HG03064 (cell line): Measurements from ENCODE around the gene PIK3CA.

Experiments
- ATAC-seq: cut with Tn5 transposase; IDR thresholded peaks from one replicate; pipeline ENCODE4 v1.9.1; 2021; ENCODE audit warnings: low read depth; ENCODE audit not compliant: unreplicated experiment

The PIK3CA gene

DNA sequence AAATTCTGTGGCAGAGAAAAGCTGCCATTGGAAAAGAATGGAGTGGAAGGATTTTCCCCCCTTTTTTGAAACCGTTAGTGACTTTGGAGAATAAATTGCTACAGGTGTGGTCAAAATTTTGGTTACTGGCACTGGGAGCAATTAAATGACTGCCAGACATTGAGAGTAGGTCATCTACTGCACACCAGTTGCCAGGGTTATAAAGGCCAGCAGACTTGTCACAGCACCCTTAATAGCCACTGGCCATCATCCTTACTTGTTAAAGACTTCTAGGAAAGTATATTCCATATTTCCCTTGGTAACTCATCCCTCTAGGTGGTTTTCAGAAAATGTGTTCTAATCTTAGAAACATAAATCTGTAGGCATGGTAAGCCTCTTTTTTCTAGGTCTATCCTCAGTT, 8.0 kb downstream of the PIK3CA start:
- no peak for ATAC-seq

DNA sequence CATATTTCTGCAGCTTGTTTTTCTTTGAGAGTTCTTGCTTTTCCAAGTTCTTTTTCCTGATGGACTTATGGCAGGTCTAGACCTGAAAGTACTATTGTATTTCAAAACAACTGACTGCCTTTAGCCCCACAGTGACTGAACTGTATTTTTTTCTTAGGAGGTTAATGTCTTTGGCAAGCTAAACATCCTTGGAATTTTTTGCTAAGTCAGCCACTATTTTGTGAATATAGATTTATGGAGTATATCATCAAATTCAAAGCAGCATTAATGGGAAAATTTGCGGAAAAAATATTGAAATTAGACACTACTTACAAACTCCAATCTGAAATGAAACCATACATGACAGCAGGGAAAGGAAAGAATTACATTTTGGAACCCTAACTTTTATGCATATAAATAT, 8.6 kb downstream of the PIK3CA start:
- ATAC-seq, result no peak

DNA sequence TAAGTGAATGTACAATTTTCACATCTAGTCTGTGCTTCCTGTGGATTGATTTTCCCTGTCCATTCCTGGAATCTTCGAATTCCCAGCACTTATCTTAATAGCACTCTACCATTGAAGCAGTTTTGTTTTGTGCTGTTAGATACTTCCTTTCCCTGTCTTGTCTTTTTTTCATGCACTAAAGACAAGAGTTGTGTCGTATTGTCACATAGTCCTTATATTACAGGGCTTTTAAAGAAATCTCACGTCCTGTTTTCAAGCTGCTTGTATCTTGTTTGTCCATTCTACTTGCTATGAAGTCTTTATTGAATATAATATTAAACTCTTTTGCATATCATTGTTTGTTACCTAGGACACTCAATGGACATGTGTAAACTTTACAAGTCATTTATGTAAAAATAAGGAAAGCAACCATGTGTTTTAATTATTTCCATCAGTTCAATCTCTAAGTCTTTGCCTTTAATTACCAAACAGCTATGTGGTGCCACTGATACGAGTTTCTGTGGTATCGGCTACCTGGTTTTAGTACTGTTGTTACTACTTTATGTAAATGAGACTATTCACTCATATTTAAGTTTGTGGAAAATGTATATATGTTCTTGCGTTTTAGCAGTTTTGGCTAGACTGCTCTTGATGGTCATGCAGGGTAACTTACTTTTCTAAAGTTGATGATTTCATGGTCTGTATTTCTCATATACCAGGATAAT, 10.3 kb downstream of the PIK3CA start:
- peak; percentile 77 for ATAC-seq

DNA sequence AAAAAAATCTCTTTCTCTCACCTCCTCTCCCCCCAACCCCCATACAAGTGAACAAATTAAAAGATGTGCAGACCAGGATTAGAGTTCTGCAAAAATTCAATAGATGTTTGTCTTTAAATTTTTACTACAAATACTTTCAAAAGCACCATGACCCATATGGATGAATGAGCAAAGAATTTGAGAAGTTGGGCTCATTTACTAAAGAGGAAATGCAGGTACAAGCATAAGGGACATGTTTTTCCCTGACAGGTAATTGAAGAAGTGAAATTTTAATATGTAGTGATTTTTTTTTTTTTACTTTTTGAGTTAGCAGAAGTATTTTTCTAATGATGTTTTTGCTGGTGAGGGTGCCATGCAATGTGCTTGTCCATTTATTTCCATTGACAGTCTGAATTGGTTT, 15.3 kb downstream of the PIK3CA start:
- no peak for ATAC-seq

DNA sequence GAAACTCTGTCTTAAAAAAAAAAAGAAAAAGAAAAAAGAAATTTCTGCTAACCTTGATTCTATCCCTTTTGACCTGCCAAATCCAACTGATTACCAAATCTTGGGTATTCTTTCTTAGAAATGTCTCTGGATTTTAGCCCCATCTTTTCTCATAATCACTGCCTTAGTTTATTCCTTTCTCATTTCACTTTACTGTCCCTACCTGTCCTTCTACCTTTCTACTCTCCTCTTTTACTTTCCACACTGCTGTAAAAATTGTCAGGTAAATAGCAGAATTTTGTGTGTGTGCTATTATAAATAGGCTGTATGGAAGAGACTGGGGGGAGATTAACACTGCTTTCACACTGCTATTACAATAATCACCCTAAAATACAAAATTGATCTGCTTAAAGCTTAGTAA, 16.7 kb downstream of the PIK3CA start:
- ATAC-seq, result no peak

DNA sequence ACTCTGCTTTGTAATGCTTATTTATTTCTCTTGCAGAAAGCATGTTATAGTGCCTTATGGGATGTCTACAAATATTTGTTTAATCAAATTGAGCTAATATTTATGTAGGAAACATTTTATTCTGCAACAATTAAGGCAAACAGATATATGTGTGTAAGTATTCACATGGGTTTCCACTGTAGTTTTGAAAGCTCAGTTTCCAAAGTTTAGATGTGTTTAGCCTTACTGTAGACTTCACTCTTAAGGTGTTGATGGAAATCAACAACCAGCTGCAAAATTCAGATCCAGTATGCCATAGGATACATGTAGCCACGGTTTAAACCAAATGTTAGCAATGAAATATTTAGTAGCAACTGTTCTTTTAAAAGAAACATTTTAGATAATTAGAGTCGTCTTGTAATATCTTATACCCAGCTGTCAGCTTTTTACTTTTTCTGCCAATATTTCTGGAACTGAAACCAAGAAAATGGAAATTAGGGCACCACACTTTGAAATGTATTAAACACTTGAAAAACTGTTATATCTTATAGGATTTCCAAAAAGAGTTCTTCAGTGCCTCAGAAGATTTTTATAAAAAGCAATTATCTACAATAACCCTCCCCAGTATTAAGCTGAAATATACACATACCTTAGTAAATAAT, 18.5 kb downstream of the PIK3CA start:
- ATAC-seq, result no peak

DNA sequence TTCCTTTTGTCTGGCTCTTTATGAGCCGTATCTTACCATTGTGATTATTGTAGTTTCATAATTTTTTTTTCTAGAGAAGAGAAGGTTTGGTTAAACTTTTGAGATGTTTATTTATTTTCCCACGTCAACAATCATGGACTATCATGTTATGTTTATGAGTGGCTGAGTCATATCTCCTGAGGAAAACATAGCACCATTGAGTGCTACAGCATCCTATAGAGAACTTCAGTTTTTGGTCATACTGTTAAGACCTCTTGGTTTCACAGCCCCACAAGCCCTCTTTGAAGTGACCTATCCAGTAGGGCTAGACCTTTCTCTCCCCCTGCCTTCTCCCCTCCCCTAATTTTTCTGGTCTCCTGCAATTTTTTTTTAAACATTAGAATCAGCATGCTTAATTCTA, 20.8 kb downstream of the PIK3CA start:
- no peak for ATAC-seq

DNA sequence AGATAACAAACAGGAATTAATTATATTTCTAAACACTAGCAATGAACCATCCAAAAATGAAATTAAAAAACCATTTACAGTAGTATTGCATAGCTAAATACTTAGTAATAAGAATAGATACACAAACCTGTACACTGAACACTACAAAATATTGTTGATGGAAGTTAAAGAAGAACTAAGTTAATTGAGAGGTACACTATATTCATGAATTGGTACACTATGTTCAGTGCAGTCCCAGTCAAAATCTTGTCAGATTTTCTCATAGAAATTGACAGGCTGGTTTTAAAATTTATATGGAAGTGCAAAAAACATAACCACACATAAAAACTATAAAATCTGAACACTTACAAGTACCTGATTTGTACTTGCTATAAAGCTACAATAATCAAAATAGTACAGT, 24.4 kb downstream of the PIK3CA start:
- ATAC-seq, result no peak

DNA sequence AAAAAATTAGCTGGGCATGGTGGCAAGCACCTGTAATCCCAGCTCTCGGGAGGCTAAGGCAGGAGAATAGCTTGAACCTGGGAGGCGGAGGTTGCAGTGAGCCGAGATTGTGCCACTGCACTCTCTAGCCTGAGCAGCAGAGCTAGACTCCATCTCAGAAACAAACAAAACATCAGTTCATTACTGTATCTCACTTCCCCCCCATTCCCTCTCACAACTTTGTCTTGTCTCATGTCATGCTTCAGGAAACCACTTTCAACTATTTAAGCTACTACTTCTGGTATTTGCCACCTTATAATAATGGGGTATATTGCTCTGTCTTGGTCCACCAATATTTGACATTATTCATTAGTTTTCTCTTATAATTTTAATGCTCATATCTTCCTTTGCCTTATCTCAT, 26.2 kb downstream of the PIK3CA start:
- peak; percentile 70 for ATAC-seq

DNA sequence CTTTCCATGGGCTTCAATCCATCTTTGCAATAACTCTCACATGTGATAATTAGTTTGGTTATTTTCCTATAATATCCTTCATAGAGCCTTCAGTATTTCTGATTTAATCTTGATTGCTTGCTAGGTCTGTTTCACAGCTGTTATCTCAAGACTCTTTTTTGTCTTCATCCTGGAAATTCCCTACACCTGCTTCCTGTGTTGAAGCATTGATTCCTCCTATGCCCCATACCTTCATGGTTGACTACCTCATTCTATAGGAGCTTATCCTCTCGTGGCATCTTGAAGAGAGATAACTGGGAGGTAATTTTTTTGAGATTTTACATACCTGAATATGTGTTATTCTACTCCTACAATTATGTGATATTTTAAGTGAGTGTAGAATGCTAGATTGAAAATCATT, 26.7 kb downstream of the PIK3CA start:
- ATAC-seq, result no peak

DNA sequence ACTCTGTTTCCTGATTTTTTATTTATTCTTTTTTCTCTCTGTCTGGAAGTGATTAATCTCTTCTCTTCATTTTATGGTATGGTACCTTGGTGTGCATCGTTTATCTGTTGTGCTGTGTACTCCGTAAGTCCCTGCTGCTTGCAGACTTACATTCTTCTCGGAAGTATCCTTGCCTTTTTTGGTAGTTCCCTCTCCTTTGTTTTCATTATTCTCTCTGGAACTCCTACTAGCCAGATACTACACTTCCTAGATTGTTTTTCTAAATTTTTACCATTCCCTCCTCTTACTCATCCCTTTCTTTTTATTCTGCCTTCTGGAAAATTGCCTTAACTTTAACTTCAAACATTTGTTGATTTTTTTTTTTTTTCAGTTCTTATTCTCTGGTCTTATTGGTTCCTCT, 27.2 kb downstream of the PIK3CA start:
- no peak for ATAC-seq

DNA sequence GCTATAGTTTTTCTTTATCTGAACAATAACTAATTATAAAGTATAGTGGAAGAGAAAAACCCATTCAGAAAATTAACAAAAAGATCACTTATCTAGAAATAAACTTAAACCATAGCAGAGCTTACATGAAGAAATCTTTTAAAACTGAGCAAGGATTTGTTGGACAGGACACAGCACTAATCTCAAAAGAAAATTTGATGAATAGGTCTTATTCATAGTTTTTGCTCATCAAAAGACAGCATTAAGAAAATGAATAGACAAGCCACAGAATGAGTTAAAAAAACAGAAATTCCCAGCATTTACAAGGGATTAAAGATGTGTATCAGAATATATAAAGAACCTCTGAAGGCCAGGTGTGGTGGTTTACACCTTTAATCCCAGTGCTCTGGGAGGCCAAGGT, 29.5 kb downstream of the PIK3CA start:
- ATAC-seq, result no peak

DNA sequence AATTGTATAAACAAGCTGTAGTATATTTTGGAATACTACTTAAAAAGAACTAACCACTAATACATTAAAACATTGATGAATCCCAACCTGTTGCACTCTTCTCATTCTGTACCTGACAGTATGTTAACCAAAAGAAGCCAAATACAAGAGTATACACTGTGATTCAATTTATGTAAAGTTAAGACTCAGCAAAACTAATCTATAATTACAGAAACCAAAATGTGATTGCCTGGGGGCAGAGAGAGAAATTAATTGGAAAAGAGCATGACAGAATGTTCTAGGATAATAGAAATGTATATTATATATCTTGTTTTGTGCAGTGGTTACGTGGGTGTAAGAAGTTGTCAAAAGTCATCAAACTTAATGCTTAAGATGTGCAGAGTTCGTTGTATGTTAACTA, 31.1 kb downstream of the PIK3CA start:
- ATAC-seq, result no peak

DNA sequence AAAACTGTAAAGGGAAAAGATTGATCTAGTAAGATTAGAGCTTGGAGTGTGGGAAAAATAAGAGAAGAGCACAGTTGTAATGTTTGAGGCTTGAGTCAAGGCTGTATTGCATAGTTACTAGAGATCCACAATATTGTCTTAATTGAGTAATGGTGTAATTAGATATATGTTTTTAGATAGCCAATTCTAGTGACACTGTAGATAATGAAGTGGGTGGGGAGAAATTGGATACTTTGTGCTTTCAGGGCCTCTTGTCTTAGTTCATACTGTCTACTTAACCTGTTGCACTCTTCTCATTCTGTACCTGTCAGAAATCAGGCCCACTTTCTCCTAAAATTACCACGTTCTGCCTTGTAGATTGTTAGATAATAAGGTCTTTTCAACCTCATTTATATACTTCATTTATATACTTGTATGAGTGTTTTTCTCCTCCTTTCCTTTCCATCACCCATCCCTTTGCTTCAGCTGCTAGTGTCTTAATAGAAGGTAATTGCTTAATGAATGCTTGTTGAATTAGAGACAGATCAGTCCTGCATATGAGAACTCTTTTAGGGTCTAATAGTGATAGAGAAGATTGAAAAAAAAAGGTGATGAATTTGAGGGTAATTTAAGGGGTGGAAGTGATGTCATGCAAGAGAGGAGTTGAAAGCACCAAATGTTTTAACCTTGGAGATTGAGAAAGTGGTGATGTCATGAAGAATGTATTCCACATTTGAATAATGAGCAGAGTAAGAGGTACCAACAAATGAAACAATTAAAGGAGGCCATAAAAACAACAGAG, 32.0 kb downstream of the PIK3CA start:
- ATAC-seq, result no peak

DNA sequence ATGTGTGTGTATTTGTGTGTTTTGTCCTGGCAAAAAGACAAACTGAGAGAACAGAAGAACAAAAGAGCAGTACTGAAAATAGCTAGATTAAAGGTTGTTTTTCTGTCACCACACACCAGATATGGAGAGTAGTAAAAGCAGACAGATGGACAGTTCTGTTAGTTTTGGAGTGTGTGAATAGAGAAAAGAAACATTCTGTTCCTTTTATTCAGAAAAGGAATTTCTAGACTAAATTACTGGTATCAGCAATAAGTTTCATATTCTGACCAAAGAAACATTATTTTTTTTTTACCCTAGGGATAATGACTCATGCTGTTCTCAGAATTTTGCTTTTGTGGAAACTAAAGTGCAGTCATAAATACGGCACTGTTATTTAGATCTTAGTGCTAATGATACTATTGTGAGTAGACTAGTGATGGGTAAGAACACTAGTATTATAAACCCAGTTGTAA, 32.9 kb downstream of the PIK3CA start:
- ATAC-seq, result peak; percentile 68

DNA sequence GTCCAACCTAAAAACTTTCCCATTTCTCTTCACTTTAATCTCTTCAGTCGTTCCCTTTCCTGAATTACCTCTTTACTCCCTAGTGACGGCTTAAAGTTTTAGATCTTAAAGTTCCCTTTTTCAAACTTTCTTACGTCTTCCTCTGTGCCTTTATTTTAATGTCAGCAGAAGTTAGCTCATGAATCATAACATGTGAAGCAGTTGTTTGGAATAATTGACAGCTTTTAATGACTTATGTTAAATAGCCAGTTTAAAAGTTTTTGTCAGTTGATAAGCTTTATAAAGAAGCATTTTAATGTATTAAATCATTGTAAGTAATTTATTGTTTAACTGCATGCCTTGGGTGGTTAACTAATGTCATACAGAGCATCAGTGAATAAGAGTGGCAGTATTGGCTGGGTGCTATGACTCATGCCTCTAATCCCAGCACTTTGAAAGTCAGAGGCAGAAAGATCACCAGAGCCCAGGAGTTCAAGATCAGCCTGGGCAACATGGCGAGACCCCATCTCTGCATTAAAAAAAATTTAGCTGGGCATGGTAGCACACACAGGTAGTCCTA, 33.9 kb downstream of the PIK3CA start:
- no peak for ATAC-seq

DNA sequence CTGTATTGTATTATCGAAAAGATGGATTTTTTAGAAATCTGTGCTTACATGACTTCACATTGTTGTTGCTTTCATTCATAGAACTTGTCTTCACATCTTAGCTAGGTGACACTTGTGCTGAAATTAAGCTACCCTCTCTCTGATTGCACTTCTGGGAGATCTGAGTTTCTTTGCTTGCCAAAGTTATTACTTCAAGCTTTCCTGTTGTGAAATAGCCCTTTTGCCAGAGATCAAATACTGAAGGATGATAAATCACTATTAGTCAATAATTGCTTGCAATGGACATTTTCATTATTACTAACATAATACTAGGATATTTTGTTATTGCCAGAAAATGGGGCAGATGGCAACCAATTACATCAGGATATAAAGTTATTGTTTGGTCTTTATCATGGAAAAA, 34.7 kb downstream of the PIK3CA start:
- ATAC-seq, result no peak

DNA sequence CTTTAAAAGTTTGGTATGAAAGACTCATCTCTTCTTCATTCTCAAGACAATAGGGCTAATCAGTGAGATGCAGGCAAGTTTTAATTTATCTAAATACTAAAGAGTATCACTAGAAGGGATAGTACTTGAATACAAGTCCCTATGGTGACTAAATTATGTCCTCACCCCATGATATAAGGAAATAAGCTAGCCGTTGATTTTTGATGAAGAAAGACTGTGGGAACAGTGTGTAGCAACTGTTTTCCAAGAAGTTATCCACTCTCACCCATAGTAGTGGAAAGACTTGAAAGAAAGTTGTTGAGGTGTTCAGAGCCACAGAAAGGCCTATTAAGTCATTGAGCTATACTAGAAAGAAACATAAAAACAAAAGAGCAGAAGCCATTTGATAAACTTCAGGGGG, 36.7 kb downstream of the PIK3CA start:
- ATAC-seq, result no peak

DNA sequence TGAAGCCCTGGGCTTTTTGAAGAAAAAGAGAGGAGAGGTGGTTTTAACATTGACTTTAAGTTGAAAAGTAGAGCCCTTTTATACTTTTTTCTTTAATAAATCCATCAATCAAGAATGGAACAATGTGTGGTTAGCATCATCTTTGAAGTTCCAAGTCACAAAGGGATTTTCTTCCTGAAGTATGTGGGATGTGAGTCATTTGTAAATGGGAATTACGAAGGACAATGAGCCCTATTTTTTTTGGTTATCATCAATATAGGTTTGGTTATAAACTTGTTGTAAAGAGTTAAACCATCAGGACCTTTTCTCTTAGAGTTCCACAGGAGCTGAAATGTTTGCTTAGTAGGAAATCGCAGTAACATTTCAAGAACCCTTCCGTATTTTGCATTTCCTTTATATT, 38.3 kb downstream of the PIK3CA start:
- no peak for ATAC-seq

DNA sequence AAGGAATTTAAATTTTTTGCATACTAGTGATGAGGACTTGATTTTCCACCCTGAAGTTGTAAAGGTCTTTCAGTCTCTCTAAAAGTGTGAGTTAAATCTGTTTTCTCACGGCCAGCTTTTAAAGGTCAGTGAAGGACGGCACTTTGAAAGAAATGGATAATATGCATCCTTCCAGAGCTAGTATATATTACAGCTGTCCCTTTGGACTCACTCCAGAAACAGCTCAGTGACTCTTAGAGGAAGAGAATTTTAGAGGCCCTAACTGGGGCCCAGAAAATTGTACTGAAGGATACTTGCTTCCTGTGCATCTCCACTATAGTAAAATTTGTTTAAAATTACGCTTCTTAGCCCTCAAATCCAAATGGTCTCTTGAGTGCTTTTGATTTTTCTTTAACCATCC, 41.6 kb downstream of the PIK3CA start:
- ATAC-seq, result no peak

DNA sequence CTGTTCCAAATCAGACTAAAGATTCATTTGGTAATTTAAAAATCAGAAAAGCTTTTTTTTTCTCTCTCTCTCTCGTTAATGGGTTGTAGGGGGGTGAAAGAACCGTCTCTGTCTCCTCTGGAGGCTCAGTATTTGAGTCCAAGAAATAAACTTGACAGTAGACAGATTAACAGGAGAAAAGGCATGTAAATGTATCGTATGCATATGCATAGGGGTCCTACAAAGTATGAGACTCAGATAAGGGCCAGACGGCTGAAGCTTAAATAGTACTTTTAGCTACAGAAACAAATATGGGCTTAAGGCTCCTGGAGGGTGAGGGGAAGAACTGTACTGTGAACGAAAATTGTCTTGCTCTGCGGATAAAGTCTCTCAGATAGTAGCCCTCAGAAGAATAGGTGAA, 42.4 kb downstream of the PIK3CA start:
- ATAC-seq, result no peak
